ENCODE measurements around the gene ARHGAP15. TPM values are rescaled to one million over a fixed set of nuclear protein-coding genes. Genes with fewer than 3 reads are reported as not detected.

Gene ARHGAP15
- total RNA-seq, 4 donors from 2014 or later = 1.7 to 16.8 (median 3.7) TPM

DNA sequence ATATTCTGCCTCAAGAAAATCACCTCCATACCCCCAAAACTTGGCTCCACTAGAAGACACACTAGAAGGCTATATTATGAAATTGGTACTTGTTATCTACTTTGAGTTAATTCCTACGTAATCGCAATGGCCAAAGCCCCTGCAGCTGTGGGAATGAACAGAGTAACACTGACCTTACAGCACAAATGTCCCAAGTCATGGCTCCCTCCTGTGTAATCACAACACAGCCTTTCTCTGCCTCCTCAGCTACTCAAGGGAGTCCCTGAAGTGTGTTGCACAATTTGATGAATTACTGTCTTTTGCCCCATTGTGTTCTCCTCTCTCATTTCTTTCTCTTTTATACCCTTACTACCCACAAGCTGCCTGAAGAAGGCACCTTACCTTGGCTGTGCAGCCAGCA lies 375.2 kb downstream of the ARHGAP15 start:
- intact Hi-C loops (cut with DNase I) = no loop called here
- 95 to 100% methylated on average over 2 of the region's 2 CpGs for WGBS, 2 donors

DNA sequence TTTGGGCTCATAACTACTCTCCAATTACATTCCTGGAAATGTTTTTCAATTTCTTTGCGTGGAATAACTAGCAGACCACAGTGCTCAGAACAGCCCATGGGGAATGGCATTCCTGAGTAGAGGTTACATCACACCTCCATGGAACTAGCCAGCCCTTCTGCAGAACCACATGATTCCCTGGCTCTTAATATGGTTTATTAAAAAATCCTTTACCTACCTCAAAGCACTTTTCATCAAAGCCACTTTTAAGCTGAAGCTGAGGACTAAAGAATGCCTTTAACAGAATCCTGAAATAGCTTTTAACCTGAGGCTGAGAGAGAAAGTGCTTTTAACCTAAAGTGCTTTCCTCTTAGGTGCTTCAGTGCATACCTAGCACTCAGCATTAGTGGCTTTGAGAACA lies 376.3 kb downstream of the ARHGAP15 start:
- intact Hi-C loops (cut with DNase I) = no loop called here
- H3K27ac ChIP-seq = no peak overlapping the region
- H3K9me3 ChIP-seq = no peaks in the 10 kb centered on the region
- H3K4me3 ChIP-seq = no peak overlapping the region
- H3K27me3 ChIP-seq = no peaks in the 10 kb centered on the region
- no peaks in the 10 kb centered on the region for H3K4me1 ChIP-seq
- no peaks in the 10 kb centered on the region for H3K36me3 ChIP-seq
- DNase-seq = no peak
- no peak for TF ChIP-seq POLR2A (IDR thresholded peaks at IDR 0.05)
- TF ChIP-seq, protein P1, sequence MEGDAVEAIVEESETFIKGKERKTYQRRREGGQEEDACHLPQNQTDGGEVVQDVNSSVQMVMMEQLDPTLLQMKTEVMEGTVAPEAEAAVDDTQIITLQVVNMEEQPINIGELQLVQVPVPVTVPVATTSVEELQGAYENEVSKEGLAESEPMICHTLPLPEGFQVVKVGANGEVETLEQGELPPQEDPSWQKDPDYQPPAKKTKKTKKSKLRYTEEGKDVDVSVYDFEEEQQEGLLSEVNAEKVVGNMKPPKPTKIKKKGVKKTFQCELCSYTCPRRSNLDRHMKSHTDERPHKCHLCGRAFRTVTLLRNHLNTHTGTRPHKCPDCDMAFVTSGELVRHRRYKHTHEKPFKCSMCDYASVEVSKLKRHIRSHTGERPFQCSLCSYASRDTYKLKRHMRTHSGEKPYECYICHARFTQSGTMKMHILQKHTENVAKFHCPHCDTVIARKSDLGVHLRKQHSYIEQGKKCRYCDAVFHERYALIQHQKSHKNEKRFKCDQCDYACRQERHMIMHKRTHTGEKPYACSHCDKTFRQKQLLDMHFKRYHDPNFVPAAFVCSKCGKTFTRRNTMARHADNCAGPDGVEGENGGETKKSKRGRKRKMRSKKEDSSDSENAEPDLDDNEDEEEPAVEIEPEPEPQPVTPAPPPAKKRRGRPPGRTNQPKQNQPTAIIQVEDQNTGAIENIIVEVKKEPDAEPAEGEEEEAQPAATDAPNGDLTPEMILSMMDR (IDR thresholded peaks at IDR 0.05) = no peak
- WGBS, 2 donors = 71 to 82% methylated on average over 1 of the region's 1 CpG

More for the DNA sequence above, 375.2 kb downstream of the ARHGAP15 start:
- Histone ChIP-seq H3K36me3 (no peaks in the 10 kb centered on the region), H3K27me3 (no peaks in the 10 kb centered on the region), H3K4me1 (no peaks in the 10 kb centered on the region), H3K9me3 (no peaks in the 10 kb centered on the region), H3K4me3 (no peak overlapping the region), H3K27ac (no peak overlapping the region)
- TF ChIP-seq, protein P1 (IDR thresholded peaks at IDR 0.05) = no peak
- DNase-seq = no peak

DNA sequence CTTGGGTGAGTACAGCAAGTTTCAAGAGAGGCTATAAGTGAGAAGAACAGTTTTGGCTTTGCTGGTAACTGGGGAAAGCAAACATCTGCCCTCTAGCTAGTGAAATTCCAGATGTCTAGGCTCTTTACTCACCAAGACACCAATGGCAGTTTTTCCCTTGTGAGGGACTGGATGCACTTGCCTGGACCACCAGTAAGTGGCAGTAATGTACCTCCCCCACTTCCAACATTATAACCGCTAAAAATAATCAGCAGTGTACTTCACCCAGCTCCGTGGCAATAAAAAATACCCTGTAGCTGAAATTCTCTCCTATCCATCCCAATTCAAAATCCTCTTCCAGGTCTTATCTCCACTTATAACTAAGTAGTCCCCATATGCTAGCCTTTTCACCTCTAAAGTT lies 383.9 kb downstream of the ARHGAP15 start:
- Histone ChIP-seq H3K36me3 (no peaks in the 10 kb centered on the region), H3K9me3 (no peaks in the 10 kb centered on the region), H3K4me3 (no peak overlapping the region), H3K4me1 (no peaks in the 10 kb centered on the region), H3K27me3 (no peaks in the 10 kb centered on the region), H3K27ac (peak overlapping the region in 3 of 4 donors; percentile 8 to 39 (median 37))
- 17 to 20% methylated on average over 2 of the region's 2 CpGs for WGBS, 2 donors
- no peak for DNase-seq
- intact Hi-C loops (cut with DNase I) = no loop called here
- no peak for TF ChIP-seq POLR2A (IDR thresholded peaks at IDR 0.05)
- TF ChIP-seq, protein P1 (IDR thresholded peaks at IDR 0.05) = peak in 4 of 6 experiments; percentile 40 to 58 (median 44)

DNA sequence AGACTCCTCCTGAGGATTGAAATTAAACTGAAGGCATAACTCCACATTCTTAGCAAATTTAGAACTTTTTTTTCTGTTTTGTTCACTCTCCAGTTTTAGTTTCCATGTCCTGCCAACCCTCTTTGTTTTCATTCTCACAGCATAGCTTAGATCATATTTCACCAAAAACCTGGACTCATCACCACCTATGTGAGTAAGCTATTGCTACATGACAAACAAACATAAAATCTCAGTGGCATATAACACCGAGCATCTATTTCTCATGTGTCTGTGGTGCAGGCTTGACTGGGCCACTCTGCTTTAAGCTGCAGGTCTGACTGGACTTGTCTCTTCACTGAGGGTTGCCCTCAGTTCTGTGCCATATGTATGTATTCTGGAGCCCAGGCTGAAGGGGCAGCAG lies 385.2 kb downstream of the ARHGAP15 start:
- Histone ChIP-seq H3K36me3 (no peaks in the 10 kb centered on the region), H3K27me3 (no peaks in the 10 kb centered on the region), H3K4me3 (no peak overlapping the region), H3K4me1 (no peaks in the 10 kb centered on the region), H3K27ac (no peak overlapping the region), H3K9me3 (no peaks in the 10 kb centered on the region)
- DNase-seq = no peak
- TF ChIP-seq, protein P1 (IDR thresholded peaks at IDR 0.05) = no peak
- no peak for TF ChIP-seq POLR2A (IDR thresholded peaks at IDR 0.05)
- WGBS, 2 donors = 78 to 83% methylated on average over 1 of the region's 1 CpG
- intact Hi-C loops (cut with DNase I) = no loop called here

DNA sequence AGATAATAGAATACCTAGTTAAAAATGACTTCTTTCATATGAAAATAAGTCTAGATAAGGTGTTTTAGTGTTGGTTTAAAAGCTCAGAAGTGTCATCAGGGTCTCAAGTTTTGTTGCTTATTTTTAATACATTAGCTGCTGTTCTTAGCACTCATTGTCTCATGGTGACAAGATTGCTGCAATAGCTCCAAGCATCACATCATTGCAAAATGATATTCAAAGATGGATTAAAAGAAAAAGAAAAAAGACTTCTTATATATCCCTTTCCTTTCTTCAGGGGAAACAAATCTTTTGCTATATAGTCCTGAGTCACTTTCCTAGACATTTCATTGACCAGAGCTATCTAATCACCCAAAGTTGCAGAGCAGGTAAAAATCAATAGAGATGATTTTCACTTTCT lies 386.1 kb downstream of the ARHGAP15 start:
- TF ChIP-seq POLR2A (IDR thresholded peaks at IDR 0.05) = no peak
- TF ChIP-seq, protein P1 (IDR thresholded peaks at IDR 0.05) = no peak
- DNase-seq = no peak
- Histone ChIP-seq H3K9me3 (no peaks in the 10 kb centered on the region), H3K4me3 (no peak overlapping the region), H3K27me3 (no peaks in the 10 kb centered on the region), H3K36me3 (no peaks in the 10 kb centered on the region), H3K4me1 (no peaks in the 10 kb centered on the region), H3K27ac (no peak overlapping the region)
- intact Hi-C loops (cut with DNase I) = no loop called here

Measured in esophagus squamous epithelium (tissue), 5 donors.